PC-9 (cell line): ENCODE measurements around the gene HSPA4L.

Experiments used
- EZH2 ChIP-seq: fragments of 200-600 bp; sonication (generic); IDR thresholded peaks from 2 replicates; pipeline ENCODE4 v1.8.0; 2017; ENCODE audit warnings: antibody characterized with exemption, low read depth
- TF ChIP-seq, protein P1 (sequence below): fragments of 200-600 bp; sonication (generic); conservative IDR thresholded peaks from 2 replicates; pipeline ENCODE4 v1.6.1; 2017; ENCODE audit warnings: mixed run types, antibody characterized with exemption, mild to moderate bottlenecking, moderate library complexity

DNA sequence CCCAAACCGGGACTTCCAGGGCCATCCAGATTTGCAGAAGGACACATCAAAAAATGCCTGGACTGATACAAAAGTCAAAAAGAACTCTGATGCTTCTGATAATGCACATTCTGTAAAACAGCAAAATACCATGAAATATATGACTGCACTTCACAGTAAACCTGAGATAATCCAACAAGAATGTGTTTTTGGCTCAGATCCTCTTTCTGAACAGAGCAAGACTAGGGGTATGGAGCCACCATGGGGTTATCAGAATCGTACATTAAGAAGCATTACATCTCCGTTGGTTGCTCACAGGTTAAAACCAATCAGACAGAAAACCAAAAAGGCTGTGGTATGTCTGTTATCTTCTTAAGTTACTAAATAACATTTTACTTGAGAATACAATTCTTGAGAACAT lies 107.8 kb downstream of the HSPA4L start:
- TF ChIP-seq, protein P1, sequence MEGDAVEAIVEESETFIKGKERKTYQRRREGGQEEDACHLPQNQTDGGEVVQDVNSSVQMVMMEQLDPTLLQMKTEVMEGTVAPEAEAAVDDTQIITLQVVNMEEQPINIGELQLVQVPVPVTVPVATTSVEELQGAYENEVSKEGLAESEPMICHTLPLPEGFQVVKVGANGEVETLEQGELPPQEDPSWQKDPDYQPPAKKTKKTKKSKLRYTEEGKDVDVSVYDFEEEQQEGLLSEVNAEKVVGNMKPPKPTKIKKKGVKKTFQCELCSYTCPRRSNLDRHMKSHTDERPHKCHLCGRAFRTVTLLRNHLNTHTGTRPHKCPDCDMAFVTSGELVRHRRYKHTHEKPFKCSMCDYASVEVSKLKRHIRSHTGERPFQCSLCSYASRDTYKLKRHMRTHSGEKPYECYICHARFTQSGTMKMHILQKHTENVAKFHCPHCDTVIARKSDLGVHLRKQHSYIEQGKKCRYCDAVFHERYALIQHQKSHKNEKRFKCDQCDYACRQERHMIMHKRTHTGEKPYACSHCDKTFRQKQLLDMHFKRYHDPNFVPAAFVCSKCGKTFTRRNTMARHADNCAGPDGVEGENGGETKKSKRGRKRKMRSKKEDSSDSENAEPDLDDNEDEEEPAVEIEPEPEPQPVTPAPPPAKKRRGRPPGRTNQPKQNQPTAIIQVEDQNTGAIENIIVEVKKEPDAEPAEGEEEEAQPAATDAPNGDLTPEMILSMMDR: no peak
- TF ChIP-seq EZH2: no peak
